ENCODE measurements around the gene GOLGA6L10. TPM values are rescaled to one million over a fixed set of nuclear protein-coding genes. Genes with fewer than 3 reads are reported as not detected.
"Not testable (repeated sequence)": the region's sequence is repeated elsewhere in the genome, so short reads cannot be mapped to it uniquely, and the experiment has no call there.

Gene GOLGA6L10
- polyA plus RNA-seq, 1 donor, result 7.8 TPM

GRCh38 chr15:82319522-82320278 lies 29.6 kb downstream of the GOLGA6L10 start:
- DNase-seq, result not testable (repeated sequence)

GRCh38 chr15:82318281-82318680 lies 31.0 kb downstream of the GOLGA6L10 start:
- DNase-seq, result not testable (repeated sequence)

GRCh38 chr15:82317516-82317915 lies 31.8 kb downstream of the GOLGA6L10 start:
- not testable (repeated sequence) for DNase-seq

GRCh38 chr15:82317091-82317489 lies 32.2 kb downstream of the GOLGA6L10 start:
- no peak for DNase-seq

GRCh38 chr15:82316247-82317090 lies 32.8 kb downstream of the GOLGA6L10 start:
- DNase-seq, result not testable (repeated sequence)

GRCh38 chr15:82315519-82316246 lies 33.6 kb downstream of the GOLGA6L10 start:
- no peak for DNase-seq

GRCh38 chr15:82314769-82315518 lies 34.3 kb downstream of the GOLGA6L10 start:
- no peak for DNase-seq

- DNase-seq, result not testable (repeated sequence)
Observed at GRCh38 chr15:82313951-82314768, 35.1 kb downstream of the GOLGA6L10 start.

GRCh38 chr15:82313446-82313845 lies 35.8 kb downstream of the GOLGA6L10 start:
- no peak for DNase-seq

- DNase-seq, result peak; percentile 6
Observed at GRCh38 chr15:82312586-82313349, 36.5 kb downstream of the GOLGA6L10 start.

- not testable (repeated sequence) for DNase-seq
Observed at GRCh38 chr15:82311321-82311720, 38.0 kb downstream of the GOLGA6L10 start.

GRCh38 chr15:82309802-82310201 lies 39.5 kb downstream of the GOLGA6L10 start:
- DNase-seq, result no peak

- DNase-seq, result no peak
Observed at GRCh38 chr15:82307714-82308081, 41.6 kb downstream of the GOLGA6L10 start.

- DNase-seq, result no peak
Observed at GRCh38 chr15:82306791-82307713, 42.2 kb downstream of the GOLGA6L10 start.

- no peak for DNase-seq
Observed at GRCh38 chr15:82305621-82306048, 43.6 kb downstream of the GOLGA6L10 start.

- no peak for DNase-seq
Observed at GRCh38 chr15:82304778-82305090, 44.5 kb downstream of the GOLGA6L10 start.

GRCh38 chr15:82303956-82304777 lies 45.1 kb downstream of the GOLGA6L10 start:
- no peak for DNase-seq
